Measurements from ENCODE around the gene LNX1.

Gene LNX1

GRCh38 chr4:53490965-53491622 is 100.2 kb downstream of the LNX1 start:
- in situ Hi-C loops (cut with MboI; ENCODE audit: low sequenced_read_pairs, unreplicated experiment), result loop anchor here (25.0 kb wide), 2 partner anchors 454 to 721 kb away; no protein-coding TSS in a partner anchor
- peak; percentile 38 for TF ChIP-seq CTCF (IDR thresholded peaks at IDR 0.05; ENCODE audit: borderline replicate concordance, control extremely low read depth, extremely low read depth, insufficient read depth, missing control alignments)
- DNase-seq (ENCODE audit: low spot score), result peak; percentile 40

GRCh38 chr4:53490161-53490956 is 100.9 kb downstream of the LNX1 start:
- DNase-seq (ENCODE audit: low spot score), result no peak
- TF ChIP-seq CTCF (IDR thresholded peaks at IDR 0.05; ENCODE audit: borderline replicate concordance, control extremely low read depth, extremely low read depth, insufficient read depth, missing control alignments), result no peak
- in situ Hi-C loops (cut with MboI; ENCODE audit: low sequenced_read_pairs, unreplicated experiment), result loop anchor here (25.0 kb wide), 2 partner anchors 453 to 722 kb away; no protein-coding TSS in a partner anchor

GRCh38 chr4:53489279-53489889 is 101.9 kb downstream of the LNX1 start:
- DNase-seq (ENCODE audit: low spot score), result no peak
- in situ Hi-C loops (cut with MboI; ENCODE audit: low sequenced_read_pairs, unreplicated experiment), result loop anchor here (25.0 kb wide), 2 partner anchors 452 to 723 kb away; no protein-coding TSS in a partner anchor
- no peak for TF ChIP-seq CTCF (IDR thresholded peaks at IDR 0.05; ENCODE audit: borderline replicate concordance, control extremely low read depth, extremely low read depth, insufficient read depth, missing control alignments)

- in situ Hi-C loops (cut with MboI; ENCODE audit: low sequenced_read_pairs, unreplicated experiment), result loop anchor here (25.0 kb wide), 2 partner anchors 450 to 725 kb away; no protein-coding TSS in a partner anchor
- no peak for TF ChIP-seq CTCF (IDR thresholded peaks at IDR 0.05; ENCODE audit: borderline replicate concordance, control extremely low read depth, extremely low read depth, insufficient read depth, missing control alignments)
These were observed 103.5 kb downstream of the LNX1 start for GRCh38 chr4:53487766-53488165.

GRCh38 chr4:53485658-53486040 is 105.6 kb downstream of the LNX1 start:
- TF ChIP-seq CTCF (IDR thresholded peaks at IDR 0.05; ENCODE audit: borderline replicate concordance, control extremely low read depth, extremely low read depth, insufficient read depth, missing control alignments), result no peak
- in situ Hi-C loops (cut with MboI; ENCODE audit: low sequenced_read_pairs, unreplicated experiment), result loop anchor here (25.0 kb wide), 2 partner anchors 448 to 727 kb away; no protein-coding TSS in a partner anchor

More at GRCh38 chr4:53487766-53488165, 103.5 kb downstream of the LNX1 start:
- no peak for DNase-seq (ENCODE audit: low spot score)

More at GRCh38 chr4:53485658-53486040, 105.6 kb downstream of the LNX1 start:
- no peak for DNase-seq (ENCODE audit: low spot score)
